NB4 (cell line): Measurements from ENCODE around the gene SPECC1L.

Experiments used
- CTCF ChIP-seq: IDR thresholded peaks from one replicate; pipeline ENCODE4 v1.5.1; 2012; ENCODE audit warnings: low read depth, low read length
- POLR2A ChIP-seq: IDR thresholded peaks from 2 replicates; pipeline ENCODE4 v1.6.1; 2011; ENCODE audit warnings: mild to moderate bottlenecking; ENCODE audit not compliant: insufficient read length; ENCODE audit errors: extremely low read depth

DNA sequence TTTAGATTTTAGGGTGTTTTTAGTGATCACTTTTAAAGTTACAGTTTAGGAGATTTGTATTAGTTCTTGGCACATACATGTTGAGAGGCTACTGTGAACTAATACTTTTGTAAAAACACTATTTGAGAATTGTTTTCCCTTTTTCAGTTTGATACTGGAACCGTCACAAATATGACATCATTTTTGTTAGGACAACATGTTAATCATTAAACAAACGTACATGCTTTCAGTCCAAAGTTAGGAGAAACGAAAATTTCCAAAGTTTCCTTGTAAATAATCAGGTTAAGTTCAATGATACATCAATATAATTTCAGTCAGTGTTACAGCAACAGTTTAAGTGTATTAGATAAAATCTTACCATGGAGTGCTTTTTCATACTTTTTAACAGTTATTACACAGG, 53.1 kb downstream of the SPECC1L start:
- TF ChIP-seq CTCF, result no peak
- TF ChIP-seq POLR2A, result no peak
